Uterus (tissue), 4 donors: ENCODE results near the gene CBLN2. TPM values are rescaled to one million over a fixed set of nuclear protein-coding genes. Genes with fewer than 3 reads are reported as not detected.

Experiments
- DNase-seq, 2 donors: peaks; one replicate each; pipeline ENCODE4 v3.0.0-alpha.2; 2019 to 2020
- H3K27ac ChIP-seq, 2 donors: fragments of 200-600 bp; sonication (generic); 1 replicate in 1 of 2; 2 replicates in 1 of 2; pipeline ENCODE4 v1.5.1; 2016 to 2018
- H3K27me3 ChIP-seq, 2 donors: fragments of 200-600 bp; sonication (generic); one replicate each; pipeline ENCODE4 v1.5.1; 2018 to 2019; ENCODE audit warnings: control low read depth in 1 of 2
- H3K36me3 ChIP-seq, 2 donors: fragments of 200-600 bp; sonication (generic); one replicate each; pipeline ENCODE4 v1.5.1; 2019; ENCODE audit warnings: control low read depth in 1 of 2
- H3K4me1 ChIP-seq, 2 donors: fragments of 200-600 bp; sonication (generic); one replicate each; pipeline ENCODE4 v1.5.1; 2018 to 2019; ENCODE audit warnings: control low read depth in 1 of 2
- H3K4me3 ChIP-seq, 2 donors: fragments of 200-600 bp; sonication (generic); 1 replicate in 1 of 2; 2 replicates in 1 of 2; pipeline ENCODE4 v1.5.1; 2018 to 2019; ENCODE audit warnings: mild to moderate bottlenecking in 1 of 2
- H3K9me3 ChIP-seq, 2 donors: fragments of 200-600 bp; sonication (generic); one replicate each; pipeline ENCODE4 v1.5.1; 2019; ENCODE audit warnings: control low read depth in 1 of 2
- POLR2A ChIP-seq, 2 donors: fragments of 450-650 bp; IDR thresholded peaks; one replicate each; pipeline ENCODE4 v1.6.1; 2016; ENCODE audit warnings: antibody characterized with exemption in 2 of 2, mild to moderate bottlenecking in 1 of 2, moderate library complexity in 1 of 2
- intact Hi-C: fragments of 100-400 bp; cut with DNase I; formaldehyde crosslinking; loops from one replicate; pipeline ENCODE4 v1.15.1; 2023; ENCODE audit warnings: low total_unique reads
- total RNA-seq, 4 donors: library from RNA; depleted of rRNA in 3 of 4; stranded (reverse); fragments of >200 nt in 3 of 4; gene quantifications; one replicate each; pipeline versions ENCODE4 v1.1.0 to v1.2.4, GENCODE V29; 2014 to 2023
- TF ChIP-seq, protein P1 (sequence below), 4 experiments: fragments of 200-600 bp in 2 of 4; fragments of 450-650 bp in 2 of 4; sonication (generic) in 2 of 4; IDR thresholded peaks; one replicate each; pipeline ENCODE4 v1.5.1; 2016 to 2019; ENCODE audit warnings: antibody characterized with exemption in 4 of 4, mild to moderate bottlenecking in 2 of 4, moderate library complexity in 1 of 4
- donor health status: DM: yes; HTN: yes; CAD: no.

Gene CBLN2
- total RNA-seq, 4 donors from 2014 or later: 17.1 TPM; not detected in 3

DNA sequence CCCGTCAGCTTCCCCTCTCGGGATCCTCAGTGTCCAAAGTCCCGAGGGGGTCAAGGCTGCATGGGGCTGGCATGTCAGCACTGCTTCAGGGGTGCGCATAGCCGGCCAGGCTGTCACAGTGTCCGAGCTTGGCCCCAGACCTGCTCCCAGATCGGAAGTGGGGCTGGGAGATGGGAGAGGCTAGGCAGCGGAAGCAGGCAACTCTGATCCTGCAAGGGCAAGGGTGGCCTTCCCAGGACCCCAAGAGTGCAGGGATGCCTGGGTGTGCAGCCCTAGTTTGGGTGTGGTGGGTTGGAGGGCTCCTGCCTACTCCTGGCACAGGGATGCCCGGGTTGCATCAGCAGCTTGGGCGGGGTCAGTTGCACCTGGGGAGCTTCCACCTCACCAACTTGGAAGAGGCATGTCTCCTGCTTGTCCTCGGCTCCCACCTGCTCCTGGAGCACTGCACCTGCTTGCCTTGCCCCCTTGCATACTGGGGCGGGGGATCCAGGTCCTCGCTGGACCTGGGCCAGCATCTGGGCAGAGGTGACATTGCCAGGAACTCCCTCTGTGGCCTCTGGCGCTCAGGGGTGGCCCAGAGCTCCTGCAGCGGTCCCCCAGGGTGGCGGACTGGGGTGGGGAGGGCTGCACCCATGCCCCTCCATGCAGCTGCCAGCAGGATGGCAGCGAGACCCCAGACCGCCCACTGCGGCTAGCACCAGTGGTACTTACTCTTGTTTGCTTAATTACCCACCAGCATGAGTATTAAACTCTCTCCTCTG is 41.3 kb downstream of the CBLN2 start:
- TF ChIP-seq POLR2A (IDR thresholded peaks at IDR 0.05): no peak
- TF ChIP-seq, protein P1, sequence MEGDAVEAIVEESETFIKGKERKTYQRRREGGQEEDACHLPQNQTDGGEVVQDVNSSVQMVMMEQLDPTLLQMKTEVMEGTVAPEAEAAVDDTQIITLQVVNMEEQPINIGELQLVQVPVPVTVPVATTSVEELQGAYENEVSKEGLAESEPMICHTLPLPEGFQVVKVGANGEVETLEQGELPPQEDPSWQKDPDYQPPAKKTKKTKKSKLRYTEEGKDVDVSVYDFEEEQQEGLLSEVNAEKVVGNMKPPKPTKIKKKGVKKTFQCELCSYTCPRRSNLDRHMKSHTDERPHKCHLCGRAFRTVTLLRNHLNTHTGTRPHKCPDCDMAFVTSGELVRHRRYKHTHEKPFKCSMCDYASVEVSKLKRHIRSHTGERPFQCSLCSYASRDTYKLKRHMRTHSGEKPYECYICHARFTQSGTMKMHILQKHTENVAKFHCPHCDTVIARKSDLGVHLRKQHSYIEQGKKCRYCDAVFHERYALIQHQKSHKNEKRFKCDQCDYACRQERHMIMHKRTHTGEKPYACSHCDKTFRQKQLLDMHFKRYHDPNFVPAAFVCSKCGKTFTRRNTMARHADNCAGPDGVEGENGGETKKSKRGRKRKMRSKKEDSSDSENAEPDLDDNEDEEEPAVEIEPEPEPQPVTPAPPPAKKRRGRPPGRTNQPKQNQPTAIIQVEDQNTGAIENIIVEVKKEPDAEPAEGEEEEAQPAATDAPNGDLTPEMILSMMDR (IDR thresholded peaks at IDR 0.05): no peak
- no peaks in the 10 kb centered on the region for H3K9me3 ChIP-seq
- DNase-seq: no peak
- intact Hi-C loops: no loop called here
- H3K27me3 ChIP-seq: no peaks in the 10 kb centered on the region
- H3K4me3 ChIP-seq: no peak overlapping the region
- H3K4me1 ChIP-seq: no peaks in the 10 kb centered on the region
- H3K27ac ChIP-seq: no peak overlapping the region
- no peaks in the 10 kb centered on the region for H3K36me3 ChIP-seq

DNA sequence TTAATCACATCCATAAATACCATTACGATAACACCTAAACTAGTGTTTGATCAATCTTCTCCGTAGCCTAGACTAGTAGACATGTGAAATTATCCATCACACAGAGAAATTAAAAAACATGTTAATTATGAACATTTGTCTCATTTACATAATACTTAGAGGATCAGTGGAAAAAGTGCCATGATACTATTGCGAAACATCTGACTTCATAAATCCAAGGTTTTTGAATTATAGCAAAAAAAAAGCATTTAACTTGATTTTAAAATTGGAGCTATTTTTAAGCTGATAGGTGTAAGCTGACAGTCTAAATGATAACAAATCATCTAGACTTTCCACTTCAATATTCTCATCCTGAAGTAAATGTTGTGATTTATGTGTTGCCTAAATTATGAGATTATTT is 51.6 kb downstream of the CBLN2 start:
- Histone ChIP-seq H3K9me3 (no peaks in the 10 kb centered on the region), H3K4me1 (no peaks in the 10 kb centered on the region), H3K27me3 (no peaks in the 10 kb centered on the region), H3K27ac (no peak overlapping the region), H3K4me3 (no peak overlapping the region), H3K36me3 (no peaks in the 10 kb centered on the region)
- no peak for DNase-seq
- intact Hi-C loops: no loop called here
- TF ChIP-seq POLR2A (IDR thresholded peaks at IDR 0.05): no peak
- TF ChIP-seq, protein P1 (IDR thresholded peaks at IDR 0.05): no peak
